Activated CD8-positive, alpha-beta memory T cell treated with anti-CD3 and anti-CD28 coated beads, Interleukin-2, amount 10 ng/mL, durations not matched to agents 7 days and 5 days (primary cell): ENCODE data around the gene TLR7. TPM values are rescaled to one million over a fixed set of nuclear protein-coding genes. Genes with fewer than 3 reads are reported as not detected.
A peak's percentile ranks its signal among the peaks of the same experiment; 100 is the strongest.

ENCODE experiments used
- ATAC-seq: fragments of 150-1000 bp; cut with Tn5 transposase; one replicate; pipeline ENCODE4 v1.10.0; 2021; ENCODE audit warnings: moderate library complexity
- CTCF ChIA-PET: fragments of 350-600 bp; sonication (Branson Sonifier 250); formaldehyde crosslinking; loops from one replicate; lab custom pipeline; 2021; ENCODE audit warnings: antibody characterized with exemption; lab: Charles Lee
- DNase-seq: peaks from one replicate; pipeline ENCODE4 v3.0.0-alpha.2; 2020
- H3K27ac Mint-ChIP-seq: one replicate; pipeline ENCODE4 v1.8.0; 2021; ENCODE audit warnings: mild to moderate bottlenecking, mixed read lengths
- H3K27me3 Mint-ChIP-seq: one replicate; pipeline ENCODE4 v1.8.0; 2021; ENCODE audit warnings: mixed read lengths
- H3K36me3 Mint-ChIP-seq: one replicate; pipeline ENCODE4 v1.8.0; 2021; ENCODE audit warnings: mild to moderate bottlenecking, mixed read lengths
- H3K4me1 Mint-ChIP-seq: one replicate; pipeline ENCODE4 v1.8.0; 2021; ENCODE audit warnings: mixed read lengths
- H3K4me3 Mint-ChIP-seq: one replicate; pipeline ENCODE4 v1.8.0; 2021; ENCODE audit warnings: mild to moderate bottlenecking, moderate library complexity, mixed read lengths
- H3K9me3 Mint-ChIP-seq: one replicate; pipeline ENCODE4 v1.8.0; 2022; ENCODE audit warnings: low read depth, mixed read lengths
- total RNA-seq, 2 experiments: library from RNA; stranded (reverse); gene quantifications; one replicate each; pipeline ENCODE4 v1.2.3, GENCODE V29; 2021

Gene TLR7
- total RNA-seq, 2 experiments from 2014 or later: 0.09 TPM; not detected in 1

- Mint-ChIP-seq H3K4me1 (no peaks in the 10 kb centered on the region), H3K27me3 (no peaks in the 10 kb centered on the region), H3K4me3 (no peak overlapping the region), H3K9me3 (no peaks in the 10 kb centered on the region), H3K27ac (no peak overlapping the region), H3K36me3 (no peaks in the 10 kb centered on the region)
- no peak for ATAC-seq
- no peak for DNase-seq
- CTCF ChIA-PET: no interaction called here
Observed at GRCh38 chrX:12872741-12873140, 5.9 kb downstream of the TLR7 start.

DNA sequence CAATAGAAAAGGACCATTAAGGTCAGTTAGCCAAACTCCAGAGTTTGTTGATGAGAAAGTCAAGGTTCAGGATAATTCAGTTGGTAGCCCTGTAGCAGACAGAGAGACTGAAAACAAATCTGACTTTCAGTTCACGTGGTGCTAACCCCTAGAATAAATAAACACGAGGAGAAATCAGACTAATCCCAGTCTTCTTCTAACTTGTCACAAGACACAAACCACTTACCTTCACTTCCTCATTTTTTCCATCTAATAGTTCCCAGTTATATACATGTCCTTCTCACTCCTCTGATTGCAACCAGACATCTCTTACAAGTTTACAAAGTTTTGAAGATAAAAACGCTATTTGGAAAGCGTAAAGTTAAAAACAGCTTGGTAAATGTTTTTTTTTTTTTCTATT, 7.7 kb downstream of the TLR7 start:
- H3K27me3 Mint-ChIP-seq: no peaks in the 10 kb centered on the region
- CTCF ChIA-PET: interaction anchor here (0.6 kb wide), 1 partner anchor 17 kb away, joined by 3 read pairs; no protein-coding TSS in a partner anchor
- H3K4me1 Mint-ChIP-seq: no peaks in the 10 kb centered on the region
- DNase-seq: no peak
- H3K36me3 Mint-ChIP-seq: no peaks in the 10 kb centered on the region
- ATAC-seq: no peak
- no peaks in the 10 kb centered on the region for H3K9me3 Mint-ChIP-seq
- no peak overlapping the region for H3K27ac Mint-ChIP-seq
- H3K4me3 Mint-ChIP-seq: no peak overlapping the region

GRCh38 chrX:12877386-12877785, 10.5 kb downstream of the TLR7 start:
- no peaks in the 10 kb centered on the region for H3K36me3 Mint-ChIP-seq
- no peak overlapping the region for H3K4me3 Mint-ChIP-seq
- no peaks in the 10 kb centered on the region for H3K4me1 Mint-ChIP-seq
- DNase-seq (no peak), ATAC-seq (no peak)
- H3K27me3 Mint-ChIP-seq: no peaks in the 10 kb centered on the region
- CTCF ChIA-PET: no interaction called here
- no peaks in the 10 kb centered on the region for H3K9me3 Mint-ChIP-seq
- no peak overlapping the region for H3K27ac Mint-ChIP-seq

DNA sequence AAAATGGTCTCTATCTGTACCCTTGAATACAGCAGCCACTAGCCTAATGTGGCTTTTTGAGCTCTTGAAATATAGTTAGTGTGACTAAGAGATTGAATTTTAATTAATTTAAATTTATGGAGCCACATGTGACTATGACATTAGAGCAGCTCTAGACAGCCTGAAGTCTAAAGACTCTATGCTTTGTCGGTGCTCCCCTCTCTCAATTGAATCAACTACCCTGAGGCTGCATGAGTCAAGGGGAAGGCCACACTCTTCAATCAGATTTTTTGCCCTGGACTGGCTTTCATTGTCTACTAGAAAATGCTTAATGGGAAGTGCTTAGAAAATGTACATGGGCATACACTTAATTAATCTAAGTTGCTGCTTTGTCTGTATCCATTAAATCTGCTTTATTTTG, 11.7 kb downstream of the TLR7 start:
- Mint-ChIP-seq H3K27ac (no peak overlapping the region), H3K36me3 (no peaks in the 10 kb centered on the region), H3K4me3 (no peak overlapping the region), H3K9me3 (no peaks in the 10 kb centered on the region), H3K4me1 (no peaks in the 10 kb centered on the region), H3K27me3 (peaks cover 7% of the 10 kb centered on the region)
- DNase-seq (no peak), ATAC-seq (no peak)
- CTCF ChIA-PET: no interaction called here

- CTCF ChIA-PET: no interaction called here
- Mint-ChIP-seq H3K36me3 (no peaks in the 10 kb centered on the region), H3K4me3 (no peak overlapping the region), H3K4me1 (no peaks in the 10 kb centered on the region), H3K27me3 (peaks cover 15% of the 10 kb centered on the region), H3K27ac (no peak overlapping the region), H3K9me3 (no peaks in the 10 kb centered on the region)
- DNase-seq: no peak
- ATAC-seq: no peak
Observed at GRCh38 chrX:12881914-12882313, 15.0 kb downstream of the TLR7 start.

DNA sequence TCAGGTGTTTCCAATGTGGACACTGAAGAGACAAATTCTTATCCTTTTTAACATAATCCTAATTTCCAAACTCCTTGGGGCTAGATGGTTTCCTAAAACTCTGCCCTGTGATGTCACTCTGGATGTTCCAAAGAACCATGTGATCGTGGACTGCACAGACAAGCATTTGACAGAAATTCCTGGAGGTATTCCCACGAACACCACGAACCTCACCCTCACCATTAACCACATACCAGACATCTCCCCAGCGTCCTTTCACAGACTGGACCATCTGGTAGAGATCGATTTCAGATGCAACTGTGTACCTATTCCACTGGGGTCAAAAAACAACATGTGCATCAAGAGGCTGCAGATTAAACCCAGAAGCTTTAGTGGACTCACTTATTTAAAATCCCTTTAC, 18.6 kb downstream of the TLR7 start:
- no peaks in the 10 kb centered on the region for H3K9me3 Mint-ChIP-seq
- H3K27me3 Mint-ChIP-seq: peaks cover 15% of the 10 kb centered on the region
- H3K27ac Mint-ChIP-seq: no peak overlapping the region
- H3K4me3 Mint-ChIP-seq: no peak overlapping the region
- H3K4me1 Mint-ChIP-seq: peaks cover 15% of the 10 kb centered on the region
- CTCF ChIA-PET: no interaction called here
- ATAC-seq: no peak
- DNase-seq: no peak
- H3K36me3 Mint-ChIP-seq: peaks cover 3% of the 10 kb centered on the region

DNA sequence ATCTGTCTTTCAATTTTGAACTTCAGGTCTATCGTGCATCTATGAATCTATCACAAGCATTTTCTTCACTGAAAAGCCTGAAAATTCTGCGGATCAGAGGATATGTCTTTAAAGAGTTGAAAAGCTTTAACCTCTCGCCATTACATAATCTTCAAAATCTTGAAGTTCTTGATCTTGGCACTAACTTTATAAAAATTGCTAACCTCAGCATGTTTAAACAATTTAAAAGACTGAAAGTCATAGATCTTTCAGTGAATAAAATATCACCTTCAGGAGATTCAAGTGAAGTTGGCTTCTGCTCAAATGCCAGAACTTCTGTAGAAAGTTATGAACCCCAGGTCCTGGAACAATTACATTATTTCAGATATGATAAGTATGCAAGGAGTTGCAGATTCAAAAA, 19.7 kb downstream of the TLR7 start:
- H3K27me3 Mint-ChIP-seq: peaks cover 15% of the 10 kb centered on the region
- peaks cover 3% of the 10 kb centered on the region for H3K36me3 Mint-ChIP-seq
- H3K4me3 Mint-ChIP-seq: no peak overlapping the region
- peaks cover 26% of the 10 kb centered on the region for H3K4me1 Mint-ChIP-seq
- DNase-seq (no peak), ATAC-seq (no peak)
- CTCF ChIA-PET: no interaction called here
- no peak overlapping the region for H3K27ac Mint-ChIP-seq
- no peaks in the 10 kb centered on the region for H3K9me3 Mint-ChIP-seq

GRCh38 chrX:12887141-12887540, 20.3 kb downstream of the TLR7 start:
- no peak for ATAC-seq
- no peak overlapping the region for H3K4me3 Mint-ChIP-seq
- CTCF ChIA-PET: no interaction called here
- DNase-seq: no peak
- peaks cover 28% of the 10 kb centered on the region for H3K4me1 Mint-ChIP-seq
- peaks cover 3% of the 10 kb centered on the region for H3K36me3 Mint-ChIP-seq
- no peaks in the 10 kb centered on the region for H3K9me3 Mint-ChIP-seq
- no peak overlapping the region for H3K27ac Mint-ChIP-seq
- peaks cover 15% of the 10 kb centered on the region for H3K27me3 Mint-ChIP-seq

DNA sequence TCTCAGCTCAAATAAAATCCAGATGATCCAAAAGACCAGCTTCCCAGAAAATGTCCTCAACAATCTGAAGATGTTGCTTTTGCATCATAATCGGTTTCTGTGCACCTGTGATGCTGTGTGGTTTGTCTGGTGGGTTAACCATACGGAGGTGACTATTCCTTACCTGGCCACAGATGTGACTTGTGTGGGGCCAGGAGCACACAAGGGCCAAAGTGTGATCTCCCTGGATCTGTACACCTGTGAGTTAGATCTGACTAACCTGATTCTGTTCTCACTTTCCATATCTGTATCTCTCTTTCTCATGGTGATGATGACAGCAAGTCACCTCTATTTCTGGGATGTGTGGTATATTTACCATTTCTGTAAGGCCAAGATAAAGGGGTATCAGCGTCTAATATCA, 20.9 kb downstream of the TLR7 start:
- H3K4me1 Mint-ChIP-seq: peaks cover 31% of the 10 kb centered on the region
- H3K4me3 Mint-ChIP-seq: no peak overlapping the region
- H3K27ac Mint-ChIP-seq: no peak overlapping the region
- CTCF ChIA-PET: no interaction called here
- ATAC-seq (no peak), DNase-seq (no peak)
- peaks cover 3% of the 10 kb centered on the region for H3K36me3 Mint-ChIP-seq
- H3K9me3 Mint-ChIP-seq: no peaks in the 10 kb centered on the region
- peaks cover 11% of the 10 kb centered on the region for H3K27me3 Mint-ChIP-seq

DNA sequence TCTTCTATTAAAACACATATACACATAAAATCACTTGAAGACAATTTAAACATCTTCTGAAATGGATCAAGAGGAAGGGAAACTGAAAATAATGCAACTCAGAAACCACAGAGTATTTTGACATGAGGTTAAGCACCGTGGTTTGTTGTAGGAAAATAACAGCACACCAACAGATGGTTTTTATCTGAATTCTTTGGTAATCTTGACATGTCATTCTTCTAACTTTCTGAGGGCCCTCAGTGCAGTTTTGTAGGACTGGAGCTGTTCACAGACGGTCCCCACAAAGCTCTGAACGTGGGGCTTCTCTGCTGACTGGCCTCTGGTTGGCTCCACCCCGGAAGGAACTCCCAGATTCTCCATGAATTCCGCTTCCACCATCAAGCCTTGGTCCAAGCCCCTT, 23.6 kb downstream of the TLR7 start:
- Mint-ChIP-seq H3K9me3 (no peaks in the 10 kb centered on the region), H3K27me3 (peaks cover 8% of the 10 kb centered on the region), H3K4me3 (no peak overlapping the region), H3K27ac (peak overlapping the region; percentile 91), H3K4me1 (peaks cover 40% of the 10 kb centered on the region), H3K36me3 (peaks cover 3% of the 10 kb centered on the region)
- CTCF ChIA-PET: interaction anchor here (2.5 kb wide), 1 partner anchor 76 kb away, joined by 14 read pairs; no protein-coding TSS in a partner anchor
- ATAC-seq: peak; percentile 57
- DNase-seq: peak; percentile 43

GRCh38 chrX:12891171-12891570, 24.3 kb downstream of the TLR7 start:
- Mint-ChIP-seq H3K27me3 (peaks cover 5% of the 10 kb centered on the region), H3K27ac (peak overlapping the region; percentile 91), H3K36me3 (peaks cover 3% of the 10 kb centered on the region), H3K4me3 (no peak overlapping the region), H3K4me1 (peaks cover 40% of the 10 kb centered on the region), H3K9me3 (no peaks in the 10 kb centered on the region)
- no peak for DNase-seq
- no peak for ATAC-seq
- CTCF ChIA-PET: interaction anchor here (0.6 to 2.5 kb wide), 4 partner anchors 17 to 121 kb away, joined by 3 to 14 read pairs (median 4); no protein-coding TSS in a partner anchor

DNA sequence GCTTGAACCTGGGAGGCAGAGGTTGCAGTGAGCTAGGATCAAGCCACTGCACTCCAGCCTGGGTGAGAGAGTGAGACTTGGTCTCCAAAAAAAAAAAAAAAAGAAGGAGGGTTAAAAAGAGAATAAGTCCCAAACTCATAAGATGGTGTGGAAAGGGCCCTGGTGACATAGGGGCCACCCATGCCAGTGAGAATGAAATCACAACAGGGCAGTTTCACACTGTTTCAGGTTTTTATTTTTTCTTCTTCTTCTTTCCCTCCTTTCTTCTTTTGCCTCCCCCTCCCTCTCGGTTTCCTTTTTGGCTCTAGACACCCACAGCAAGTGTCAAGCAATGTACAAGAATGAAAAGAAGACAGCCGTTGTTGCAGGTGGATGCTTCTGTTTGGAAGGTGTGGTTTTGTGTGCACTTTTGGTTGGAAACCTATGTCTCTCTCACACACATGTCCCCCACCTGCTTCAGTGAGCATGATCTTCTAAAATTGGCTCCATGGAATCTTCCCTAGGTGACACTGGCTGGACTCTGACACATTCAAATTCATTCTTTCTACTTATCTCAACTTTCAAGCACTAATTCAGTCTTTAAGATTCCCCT, 25.1 kb downstream of the TLR7 start:
- DNase-seq: no peak

GRCh38 chrX:12892716-12893115, 25.8 kb downstream of the TLR7 start:
- CTCF ChIA-PET: interaction anchor here (1.7 to 4.0 kb wide), 2 partner anchors 78 to 121 kb away, joined by 10 to 31 read pairs; no protein-coding TSS in a partner anchor
- Mint-ChIP-seq H3K36me3 (peaks cover 3% of the 10 kb centered on the region), H3K4me3 (no peak overlapping the region), H3K27me3 (no peaks in the 10 kb centered on the region), H3K4me1 (peaks cover 40% of the 10 kb centered on the region), H3K27ac (no peak overlapping the region), H3K9me3 (no peaks in the 10 kb centered on the region)
- no peak for DNase-seq
- ATAC-seq: no peak

More for the DNA sequence above, 25.1 kb downstream of the TLR7 start:
- H3K9me3 Mint-ChIP-seq: no peaks in the 10 kb centered on the region
- peak overlapping the region; percentile 2 for H3K27ac Mint-ChIP-seq
- H3K4me1 Mint-ChIP-seq: peaks cover 40% of the 10 kb centered on the region
- ATAC-seq: no peak
- H3K36me3 Mint-ChIP-seq: peaks cover 3% of the 10 kb centered on the region
- H3K27me3 Mint-ChIP-seq: no peaks in the 10 kb centered on the region
- no peak overlapping the region for H3K4me3 Mint-ChIP-seq
- CTCF ChIA-PET: interaction anchor here (0.6 to 4.0 kb wide), 5 partner anchors 17 to 121 kb away, joined by 3 to 31 read pairs (median 4); no protein-coding TSS in a partner anchor
